Transverse colon (tissue), 4 donors: ENCODE data around the gene NOL9.

Experiments
- EP300 ChIP-seq: sonication (generic); formaldehyde crosslinking; IDR thresholded peaks from one replicate; pipeline ENCODE4 v1.6.1; 2017; ENCODE audit warnings: antibody characterized with exemption, low read depth
- POLR2A ChIP-seq: fragments of 450-650 bp; IDR thresholded peaks from one replicate; pipeline ENCODE4 v1.6.1; 2016; ENCODE audit warnings: antibody characterized with exemption, mild to moderate bottlenecking, moderate library complexity
- POLR2AphosphoS5 ChIP-seq, 3 donors: sonication (generic); formaldehyde crosslinking; IDR thresholded peaks; one replicate each; pipeline ENCODE4 v1.6.1; 2016; ENCODE audit warnings: antibody characterized with exemption in 3 of 3
- TF ChIP-seq, protein P1 (sequence below), 5 experiments: fragments of 200-600 bp in 3 of 5; fragments of 450-650 bp in 2 of 5; sonication (generic) in 3 of 5; IDR thresholded peaks; 1 replicate in 2 of 5; 2 replicates in 3 of 5; pipeline ENCODE4 v1.5.1; 2016 to 2017; ENCODE audit warnings: antibody characterized with exemption in 5 of 5, inconsistent platforms in 3 of 5, mild to moderate bottlenecking in 2 of 5, moderate library complexity in 1 of 5

DNA sequence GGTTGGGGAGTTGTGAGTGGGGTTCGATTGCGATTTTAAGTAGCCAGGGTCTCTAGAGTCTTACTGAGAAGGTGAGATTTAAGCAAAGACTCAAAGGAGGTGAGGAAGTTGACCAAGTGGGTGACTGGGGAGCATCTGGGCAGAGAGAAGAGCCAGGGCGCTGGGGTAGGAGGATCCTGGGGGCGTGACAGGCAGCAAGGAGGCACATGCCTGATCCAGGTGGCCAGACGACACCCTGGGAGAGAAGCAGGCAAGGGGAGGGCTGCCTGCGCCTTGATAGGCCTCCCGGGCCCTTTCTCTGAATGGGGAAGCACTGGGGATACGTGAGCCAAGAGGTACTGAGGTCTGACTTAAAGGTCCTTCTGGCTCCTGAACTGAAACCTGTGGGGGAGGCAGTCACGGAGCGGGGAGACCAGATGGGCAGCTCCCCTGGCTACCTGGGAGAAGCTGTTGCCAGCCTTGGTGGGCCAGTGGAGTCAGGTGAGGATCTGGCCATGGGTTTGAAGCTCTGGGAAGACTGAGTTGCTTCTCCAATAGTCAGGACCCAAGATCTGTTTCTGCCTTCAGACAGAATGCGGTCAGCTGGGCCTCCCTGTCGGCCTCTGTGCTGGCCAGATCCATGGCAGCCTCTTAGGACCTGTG lies 30.9 kb upstream of the NOL9 start:
- TF ChIP-seq POLR2AphosphoS5 (IDR thresholded peaks at IDR 0.05) (no peak), EP300 (no peak), POLR2A (no peak)
- TF ChIP-seq, protein P1, sequence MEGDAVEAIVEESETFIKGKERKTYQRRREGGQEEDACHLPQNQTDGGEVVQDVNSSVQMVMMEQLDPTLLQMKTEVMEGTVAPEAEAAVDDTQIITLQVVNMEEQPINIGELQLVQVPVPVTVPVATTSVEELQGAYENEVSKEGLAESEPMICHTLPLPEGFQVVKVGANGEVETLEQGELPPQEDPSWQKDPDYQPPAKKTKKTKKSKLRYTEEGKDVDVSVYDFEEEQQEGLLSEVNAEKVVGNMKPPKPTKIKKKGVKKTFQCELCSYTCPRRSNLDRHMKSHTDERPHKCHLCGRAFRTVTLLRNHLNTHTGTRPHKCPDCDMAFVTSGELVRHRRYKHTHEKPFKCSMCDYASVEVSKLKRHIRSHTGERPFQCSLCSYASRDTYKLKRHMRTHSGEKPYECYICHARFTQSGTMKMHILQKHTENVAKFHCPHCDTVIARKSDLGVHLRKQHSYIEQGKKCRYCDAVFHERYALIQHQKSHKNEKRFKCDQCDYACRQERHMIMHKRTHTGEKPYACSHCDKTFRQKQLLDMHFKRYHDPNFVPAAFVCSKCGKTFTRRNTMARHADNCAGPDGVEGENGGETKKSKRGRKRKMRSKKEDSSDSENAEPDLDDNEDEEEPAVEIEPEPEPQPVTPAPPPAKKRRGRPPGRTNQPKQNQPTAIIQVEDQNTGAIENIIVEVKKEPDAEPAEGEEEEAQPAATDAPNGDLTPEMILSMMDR (IDR thresholded peaks at IDR 0.05), result no peak
